SK-N-SH treated with all-trans-retinoic acid at 6 μM for 48 hours (cell line): Measurements from ENCODE around the gene PTBP2.

Experiments
- BACH2 ChIP-seq: fragments of 250-450 bp; sonication (Bioruptor Pico); IDR thresholded peaks from 2 replicates; pipeline ENCODE4 v1.9.0; 2021; ENCODE audit warnings: mild to moderate bottlenecking, borderline replicate concordance
- ZFP30 ChIP-seq: fragments of 450-650 bp; formaldehyde crosslinking; IDR thresholded peaks from 2 replicates; pipeline ENCODE4 v1.5.0; 2022; ENCODE audit warnings: mild to moderate bottlenecking, moderate library complexity
- ZNF565 ChIP-seq: fragments of 450-650 bp; formaldehyde crosslinking; conservative IDR thresholded peaks from 2 replicates; pipeline ENCODE4 v1.5.0; 2020; ENCODE audit warnings: low read depth, mild to moderate bottlenecking, moderate library complexity

GRCh38 chr1:96723936-96724335 lies 2.4 kb downstream of the PTBP2 start:
- TF ChIP-seq ZFP30 (CRISPR knock-in tag) (no peak), BACH2 (CRISPR knock-in tag) (no peak), ZNF565 (CRISPR knock-in tag) (no peak)
